ENCODE data around the gene HCAR2.
"Not testable (repeated sequence)": the region's sequence is repeated elsewhere in the genome, so short reads cannot be mapped to it uniquely, and the experiment has no call there.

Gene HCAR2

GRCh38 chr12:122659579-122659978 lies 43.6 kb downstream of the HCAR2 start:
- no peak for DNase-seq (ENCODE audit: low spot score)

GRCh38 chr12:122656298-122656697 lies 46.9 kb downstream of the HCAR2 start:
- DNase-seq (ENCODE audit: low spot score): no peak
- TF ChIP-seq, protein P1, sequence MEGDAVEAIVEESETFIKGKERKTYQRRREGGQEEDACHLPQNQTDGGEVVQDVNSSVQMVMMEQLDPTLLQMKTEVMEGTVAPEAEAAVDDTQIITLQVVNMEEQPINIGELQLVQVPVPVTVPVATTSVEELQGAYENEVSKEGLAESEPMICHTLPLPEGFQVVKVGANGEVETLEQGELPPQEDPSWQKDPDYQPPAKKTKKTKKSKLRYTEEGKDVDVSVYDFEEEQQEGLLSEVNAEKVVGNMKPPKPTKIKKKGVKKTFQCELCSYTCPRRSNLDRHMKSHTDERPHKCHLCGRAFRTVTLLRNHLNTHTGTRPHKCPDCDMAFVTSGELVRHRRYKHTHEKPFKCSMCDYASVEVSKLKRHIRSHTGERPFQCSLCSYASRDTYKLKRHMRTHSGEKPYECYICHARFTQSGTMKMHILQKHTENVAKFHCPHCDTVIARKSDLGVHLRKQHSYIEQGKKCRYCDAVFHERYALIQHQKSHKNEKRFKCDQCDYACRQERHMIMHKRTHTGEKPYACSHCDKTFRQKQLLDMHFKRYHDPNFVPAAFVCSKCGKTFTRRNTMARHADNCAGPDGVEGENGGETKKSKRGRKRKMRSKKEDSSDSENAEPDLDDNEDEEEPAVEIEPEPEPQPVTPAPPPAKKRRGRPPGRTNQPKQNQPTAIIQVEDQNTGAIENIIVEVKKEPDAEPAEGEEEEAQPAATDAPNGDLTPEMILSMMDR (IDR thresholded peaks at IDR 0.05; ENCODE audit: extremely low read depth, missing control alignments): no peak

More at GRCh38 chr12:122659579-122659978, 43.6 kb downstream of the HCAR2 start:
- TF ChIP-seq, protein P1 (IDR thresholded peaks at IDR 0.05; ENCODE audit: extremely low read depth, missing control alignments): no peak

DNA sequence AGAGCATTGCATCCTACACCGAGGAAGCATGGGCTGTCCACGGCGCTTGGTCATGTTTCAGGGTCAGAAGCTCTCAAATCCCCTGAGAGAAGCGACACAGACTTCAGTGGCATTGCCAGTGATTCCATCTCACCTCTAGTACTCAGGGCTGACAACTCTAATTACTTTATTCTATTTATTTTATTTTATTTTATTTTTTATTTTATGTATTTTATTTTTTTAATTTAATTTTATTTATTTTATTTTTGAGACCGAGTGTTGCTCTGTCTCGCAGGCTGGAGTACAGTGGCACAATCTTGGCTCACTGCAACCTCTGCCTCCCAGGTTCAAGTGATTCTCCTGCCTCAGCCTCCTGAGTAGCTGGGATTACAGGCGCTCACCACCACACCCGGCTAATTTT lies 49.9 kb downstream of the HCAR2 start:
- DNase-seq (ENCODE audit: low spot score): not testable (repeated sequence)

GRCh38 chr12:122651520-122652224 lies 51.5 kb downstream of the HCAR2 start:
- no peak for DNase-seq (ENCODE audit: low spot score)
- TF ChIP-seq, protein P1 (IDR thresholded peaks at IDR 0.05; ENCODE audit: extremely low read depth, missing control alignments): no peak

Data from GM20000 (cell line).